Liver (tissue), 9 donors: ENCODE results near the gene RGS7. TPM values are rescaled to one million over a fixed set of nuclear protein-coding genes. Genes with fewer than 3 reads are reported as not detected.

ENCODE experiments used
- DNase-seq: peaks from one replicate; pipeline ENCODE4 v3.0.0-alpha.2; 2017; ENCODE audit warnings: low spot score
- H3K27ac ChIP-seq, 2 donors: one replicate each; pipeline ENCODE4 v1.7.0; 2013; ENCODE audit warnings: inconsistent platforms in 2 of 2, low read length in 2 of 2, control low read depth in 1 of 2, low read depth in 1 of 2, mild to moderate bottlenecking in 1 of 2
- H3K27me3 ChIP-seq, 4 donors: one replicate each; pipeline versions ENCODE4 v1.6.1 to v1.7.0; 2013; ENCODE audit warnings: low read length in 3 of 4, inconsistent platforms in 1 of 4, mild to moderate bottlenecking in 1 of 4, moderate library complexity in 1 of 4; ENCODE audit not compliant: control insufficient read depth in 4 of 4, insufficient read depth in 4 of 4
- H3K36me3 ChIP-seq, 4 donors: one replicate each; pipeline versions ENCODE4 v1.6.1 to v1.7.0; 2013; ENCODE audit warnings: low read length in 3 of 4, mild to moderate bottlenecking in 3 of 4, low read depth in 1 of 4, moderate library complexity in 1 of 4; ENCODE audit not compliant: control insufficient read depth in 4 of 4, insufficient read depth in 3 of 4
- H3K4me1 ChIP-seq, 4 donors: one replicate each; pipeline versions ENCODE4 v1.6.1 to v1.7.0; 2013; ENCODE audit warnings: low read length in 3 of 4, mild to moderate bottlenecking in 3 of 4, moderate library complexity in 1 of 4; ENCODE audit not compliant: control insufficient read depth in 4 of 4, insufficient read depth in 4 of 4
- H3K4me3 ChIP-seq, 3 donors: one replicate each; pipeline versions ENCODE4 v1.6.1 to v1.7.0; 2013; ENCODE audit warnings: low read length in 3 of 3, control low read depth in 1 of 3, low read depth in 1 of 3, mild to moderate bottlenecking in 1 of 3
- H3K9ac ChIP-seq, 2 donors: one replicate each; pipeline ENCODE4 v1.7.0; 2013; ENCODE audit warnings: low read length in 2 of 2, mild to moderate bottlenecking in 2 of 2, moderate library complexity in 2 of 2, control low read depth in 1 of 2, low read depth in 1 of 2
- H3K9me3 ChIP-seq, 4 donors: one replicate each; pipeline versions ENCODE4 v1.6.1 to v1.7.0; 2013; ENCODE audit warnings: low read length in 3 of 4; ENCODE audit not compliant: control insufficient read depth in 4 of 4
- EGR1 ChIP-seq, 2 donors: IDR thresholded peaks; 2 replicates each; pipeline ENCODE4 v1.6.1; 2016 to 2018; ENCODE audit warnings: antibody characterized with exemption in 2 of 2, low read depth in 2 of 2
- FOXA1 ChIP-seq: IDR thresholded peaks from 2 replicates; pipeline ENCODE4 v1.6.1; 2016; ENCODE audit warnings: antibody characterized with exemption
- FOXA2 ChIP-seq: IDR thresholded peaks from 2 replicates; pipeline ENCODE4 v1.6.1; 2016; ENCODE audit warnings: antibody characterized with exemption
- GABPA ChIP-seq, 2 donors: IDR thresholded peaks in 1 of 2; conservative IDR thresholded peaks in 1 of 2; 2 replicates each; pipeline ENCODE4 v1.6.1; 2016; ENCODE audit warnings: antibody characterized with exemption in 2 of 2, mild to moderate bottlenecking in 1 of 2, moderate library complexity in 1 of 2
- HNF4A ChIP-seq, 2 donors: conservative IDR thresholded peaks; 2 replicates each; pipeline ENCODE4 v1.6.1; 2016; ENCODE audit warnings: antibody characterized with exemption in 2 of 2, mild to moderate bottlenecking in 2 of 2
- JUND ChIP-seq, 2 donors: IDR thresholded peaks; 2 replicates each; pipeline ENCODE4 v1.6.1; 2016; ENCODE audit warnings: antibody characterized with exemption in 2 of 2
- MAX ChIP-seq: IDR thresholded peaks from 2 replicates; pipeline ENCODE4 v1.6.1; 2016; ENCODE audit warnings: antibody characterized with exemption
- NR2F2 ChIP-seq: IDR thresholded peaks from 2 replicates; pipeline ENCODE4 v1.6.1; 2016; ENCODE audit warnings: antibody characterized with exemption
- RAD21 ChIP-seq, 2 donors: IDR thresholded peaks; 2 replicates each; pipeline ENCODE4 v1.6.1; 2016; ENCODE audit warnings: antibody characterized with exemption in 2 of 2, mild to moderate bottlenecking in 2 of 2
- RXRA ChIP-seq, 2 donors: IDR thresholded peaks; 2 replicates each; pipeline ENCODE4 v1.6.1; 2017 to 2018; ENCODE audit warnings: antibody characterized with exemption in 2 of 2, mild to moderate bottlenecking in 1 of 2
- SP1 ChIP-seq: IDR thresholded peaks from 2 replicates; pipeline ENCODE4 v1.6.1; 2018; ENCODE audit warnings: antibody characterized with exemption, mild to moderate bottlenecking
- TAF1 ChIP-seq: conservative IDR thresholded peaks from 2 replicates; pipeline ENCODE4 v1.6.1; 2016; ENCODE audit warnings: antibody characterized with exemption, mild to moderate bottlenecking
- YY1 ChIP-seq: IDR thresholded peaks from 2 replicates; pipeline ENCODE4 v1.6.1; 2016; ENCODE audit warnings: antibody characterized with exemption, mild to moderate bottlenecking
- ZBTB33 ChIP-seq: IDR thresholded peaks from 2 replicates; pipeline ENCODE4 v1.6.1; 2016; ENCODE audit warnings: antibody characterized with exemption
- WGBS: extraction: QIAGEN DNeasy Blood & Tissue Kit; methylation state at CpG from one replicate; pipeline ENCODE4 v1.1.7; 2013; 5-methylcytosine and 5-hydroxymethylcytosine counted together
- polyA plus RNA-seq, 2 donors: library from polyadenylated mRNA; stranded (reverse) in 1 of 2; unstranded in 1 of 2; fragments of 200-250 nt in 1 of 2; fragments of >200 nt in 1 of 2; fragmentation: Nextera tagmentation in 1 of 2; extraction: Ambion mirVana in 1 of 2; gene quantifications; one replicate each; pipeline versions ENCODE4 v1.2.1 to v1.2.3, GENCODE V29; 2013 to 2015
- total RNA-seq, 2 donors: library from RNA; depleted of rRNA; stranded (reverse); fragments of >200 nt; gene quantifications; one replicate each; pipeline ENCODE4 v1.2.3, GENCODE V29; 2014
- donor health status: healthy.
- donor health status: healthy.
- donor health status: healthy.
- donor health status: healthy.
- donor health status: healthy.

The RGS7 gene
- total and polyA plus RNA-seq, 4 donors: 0.05 to 0.18 TPM; not detected in 2

GRCh38 chr1:241253471-241253870 is 103.5 kb downstream of the RGS7 start (continued):
- TF ChIP-seq ZBTB33 (no peak), SP1 (no peak), RAD21 (IDR thresholded peaks at IDR 0.05) (no peak), HNF4A (conservative IDR thresholded peaks at IDR 0.05) (no peak), TAF1 (no peak)

GRCh38 chr1:241250465-241250864 is 106.5 kb downstream of the RGS7 start:
- no peak overlapping the region for H3K27ac ChIP-seq
- DNase-seq: no peak
- TF ChIP-seq RXRA (IDR thresholded peaks at IDR 0.05) (no peak), SP1 (no peak)
- no peaks in the 10 kb centered on the region for H3K27me3 ChIP-seq
- H3K36me3 ChIP-seq: no peaks in the 10 kb centered on the region
- WGBS: 87% methylated on average over 1 of the region's 1 CpG
- H3K4me1 ChIP-seq: no peaks in the 10 kb centered on the region
- no peak overlapping the region for H3K4me3 ChIP-seq
- no peak overlapping the region for H3K9ac ChIP-seq
- H3K9me3 ChIP-seq: no peaks in the 10 kb centered on the region

GRCh38 chr1:241240069-241240468 is 116.9 kb downstream of the RGS7 start:
- H3K27me3 ChIP-seq: no peaks in the 10 kb centered on the region
- no peak overlapping the region for H3K4me3 ChIP-seq
- WGBS: 64% methylated on average over 5 of the region's 5 CpGs
- H3K36me3 ChIP-seq: no peaks in the 10 kb centered on the region
- no peak overlapping the region for H3K27ac ChIP-seq
- no peak for TF ChIP-seq TAF1
- TF ChIP-seq HNF4A (conservative IDR thresholded peaks at IDR 0.05): no peak
- TF ChIP-seq FOXA2: no peak
- no peak for TF ChIP-seq GABPA (IDR thresholded peaks at IDR 0.05 in 1 of 2, conservative IDR thresholded peaks at IDR 0.05 in 1 of 2)
- TF ChIP-seq YY1: no peak
- no peak for TF ChIP-seq JUND (IDR thresholded peaks at IDR 0.05)
- TF ChIP-seq FOXA1: no peak
- TF ChIP-seq MAX: no peak
- no peak for TF ChIP-seq EGR1 (IDR thresholded peaks at IDR 0.05; ENCODE audit: low read depth in 2 of 2)
- no peak for TF ChIP-seq RXRA (IDR thresholded peaks at IDR 0.05)
- TF ChIP-seq SP1: no peak
- TF ChIP-seq ZBTB33: no peak
- TF ChIP-seq NR2F2: no peak
- no peak for TF ChIP-seq RAD21 (IDR thresholded peaks at IDR 0.05)
- no peak for DNase-seq
- H3K9ac ChIP-seq: no peak overlapping the region
- no peaks in the 10 kb centered on the region for H3K4me1 ChIP-seq
- no peaks in the 10 kb centered on the region for H3K9me3 ChIP-seq
